ENCODE measurements around the gene APOBEC3G. TPM values are rescaled to one million over a fixed set of nuclear protein-coding genes. Genes with fewer than 3 reads are reported as not detected.

The APOBEC3G gene
- polyA plus RNA-seq, 1 donor (not counting 4 experiments of a cell fraction or from before 2014, with no cell fraction given) = 7.8 TPM

GRCh38 chr22:39089928-39090327 lies 12.9 kb downstream of the APOBEC3G start:
- H4K20me1 ChIP-seq (ENCODE audit: control insufficient read depth, extremely low read depth, insufficient read depth, low read length) = no peaks in the 10 kb centered on the region
- peak overlapping the region; percentile 71 for H3K4me2 ChIP-seq (ENCODE audit: control insufficient read depth, extremely low read depth, insufficient read depth, low read depth, low read length)
- no peaks in the 10 kb centered on the region for H3K36me3 ChIP-seq (ENCODE audit: control insufficient read depth in 2 of 2, extremely low read depth in 1 of 2, insufficient read depth in 2 of 2, low read length in 2 of 2)
- H3K27ac ChIP-seq (ENCODE audit: control insufficient read depth, insufficient read depth, low read length) = peak overlapping the region; percentile 16
- no peaks in the 10 kb centered on the region for H3K27me3 ChIP-seq (ENCODE audit: control insufficient read depth, extremely low read depth, insufficient read depth, low read length)
- TF ChIP-seq CTCF (optimal IDR thresholded peaks at IDR 0.05 in 1 of 3, IDR thresholded peaks at IDR 0.05 in 1 of 3, conservative IDR thresholded peaks at IDR 0.05 in 1 of 3; ENCODE audit: extremely low read depth in 1 of 3, insufficient read depth in 2 of 3, low read length in 3 of 3) (no peak), EZH2 (IDR thresholded peaks at IDR 0.05; ENCODE audit: low read length) (no peak)
- dilution Hi-C loops (cut with MboI; ENCODE audit: extremely low pct_ligation_motif_present, low sequenced_read_pairs) = no loop called here
- no peaks in the 10 kb centered on the region for H3K9me3 ChIP-seq (ENCODE audit: control insufficient read depth, low read depth, low read length)
- no peak overlapping the region for H2AFZ ChIP-seq (ENCODE audit: control insufficient read depth, low read length)
- no peaks in the 10 kb centered on the region for H3K79me2 ChIP-seq (ENCODE audit: control insufficient read depth, insufficient read depth, low read length)
- no peak overlapping the region for H3K4me3 ChIP-seq (ENCODE audit: control insufficient read depth in 2 of 3, extremely low read depth in 1 of 3, insufficient read depth in 2 of 3, low read depth in 1 of 3, low read length in 3 of 3)
- H3K9me1 ChIP-seq (ENCODE audit: control insufficient read depth, extremely low read depth, insufficient read depth, low read length) = no peaks in the 10 kb centered on the region
- H3K4me1 ChIP-seq (ENCODE audit: control insufficient read depth, extremely low read depth, insufficient read depth, low read length) = peaks cover 25% of the 10 kb centered on the region
- no peak overlapping the region for H3K9ac ChIP-seq (ENCODE audit: control insufficient read depth, extremely low read depth, insufficient read depth, low read length)
- no peak for DNase-seq (ENCODE audit: low read depth, low spot score)
- FAIRE-seq = no peak

GRCh38 chr22:39090426-39091064 lies 13.5 kb downstream of the APOBEC3G start:
- dilution Hi-C loops (cut with MboI; ENCODE audit: extremely low pct_ligation_motif_present, low sequenced_read_pairs) = no loop called here
- FAIRE-seq = peak; percentile 100
- H3K4me2 ChIP-seq (ENCODE audit: control insufficient read depth, extremely low read depth, insufficient read depth, low read depth, low read length) = peak overlapping the region; percentile 71
- H2AFZ ChIP-seq (ENCODE audit: control insufficient read depth, low read length) = peak overlapping the region; percentile 41
- H3K27me3 ChIP-seq (ENCODE audit: control insufficient read depth, extremely low read depth, insufficient read depth, low read length) = no peaks in the 10 kb centered on the region
- peak overlapping the region; percentile 13 for H3K9ac ChIP-seq (ENCODE audit: control insufficient read depth, extremely low read depth, insufficient read depth, low read length)
- no peaks in the 10 kb centered on the region for H3K36me3 ChIP-seq (ENCODE audit: control insufficient read depth in 2 of 2, extremely low read depth in 1 of 2, insufficient read depth in 2 of 2, low read length in 2 of 2)
- H3K4me1 ChIP-seq (ENCODE audit: control insufficient read depth, extremely low read depth, insufficient read depth, low read length) = peaks cover 25% of the 10 kb centered on the region
- TF ChIP-seq EZH2 (IDR thresholded peaks at IDR 0.05; ENCODE audit: low read length) (no peak), CTCF (optimal IDR thresholded peaks at IDR 0.05 in 1 of 3, IDR thresholded peaks at IDR 0.05 in 1 of 3, conservative IDR thresholded peaks at IDR 0.05 in 1 of 3; ENCODE audit: extremely low read depth in 1 of 3, insufficient read depth in 2 of 3, low read length in 3 of 3) (no peak)
- peak overlapping the region in 1 of 3 experiments; percentile 24 for H3K4me3 ChIP-seq (ENCODE audit: control insufficient read depth in 2 of 3, extremely low read depth in 1 of 3, insufficient read depth in 2 of 3, low read depth in 1 of 3, low read length in 3 of 3)
- H3K9me3 ChIP-seq (ENCODE audit: control insufficient read depth, low read depth, low read length) = no peaks in the 10 kb centered on the region
- no peaks in the 10 kb centered on the region for H3K79me2 ChIP-seq (ENCODE audit: control insufficient read depth, insufficient read depth, low read length)
- H3K9me1 ChIP-seq (ENCODE audit: control insufficient read depth, extremely low read depth, insufficient read depth, low read length) = no peaks in the 10 kb centered on the region
- peak; percentile 86 for DNase-seq (ENCODE audit: low read depth, low spot score)
- no peaks in the 10 kb centered on the region for H4K20me1 ChIP-seq (ENCODE audit: control insufficient read depth, extremely low read depth, insufficient read depth, low read length)
- H3K27ac ChIP-seq (ENCODE audit: control insufficient read depth, insufficient read depth, low read length) = peak overlapping the region; percentile 16

All from keratinocyte (primary cell).